Measurements from ENCODE around the gene C12orf43.

The C12orf43 gene

GRCh38 chr12:120984351-120984898 lies 31.9 kb downstream of the C12orf43 start:
- Histone ChIP-seq H3K4me3 (ENCODE audit: extremely low read depth, insufficient read depth, low read length, poor library complexity, severe bottlenecking) (no peak overlapping the region), H3K4me1 (ENCODE audit: control insufficient read depth, insufficient read depth, low read length, poor library complexity, severe bottlenecking) (peaks cover 4% of the 10 kb centered on the region), H3K36me3 (ENCODE audit: control insufficient read depth, insufficient read depth, low read length) (no peaks in the 10 kb centered on the region), H3K9me3 (ENCODE audit: control insufficient read depth, low read length) (no peaks in the 10 kb centered on the region), H3K27ac (ENCODE audit: low read depth, low read length, severe bottlenecking) (no peak overlapping the region)
- WGBS, 2 experiments (ENCODE audit: insufficient coverage in 2 of 2) = 83 to 100% methylated on average over 1 of the region's 3 CpGs

- no peaks in the 10 kb centered on the region for H3K36me3 ChIP-seq (ENCODE audit: control insufficient read depth, insufficient read depth, low read length)
- H3K9me3 ChIP-seq (ENCODE audit: control insufficient read depth, low read length) = no peaks in the 10 kb centered on the region
- H3K27ac ChIP-seq (ENCODE audit: low read depth, low read length, severe bottlenecking) = no peak overlapping the region
- H3K4me3 ChIP-seq (ENCODE audit: extremely low read depth, insufficient read depth, low read length, poor library complexity, severe bottlenecking) = no peak overlapping the region
- WGBS, 2 experiments (ENCODE audit: insufficient coverage in 2 of 2) = 91% methylated on average over 4 of the region's 4 CpGs
- H3K4me1 ChIP-seq (ENCODE audit: control insufficient read depth, insufficient read depth, low read length, poor library complexity, severe bottlenecking) = peaks cover 4% of the 10 kb centered on the region
Observed at GRCh38 chr12:120983759-120984158, 32.5 kb downstream of the C12orf43 start.

GRCh38 chr12:120982659-120983058 lies 33.6 kb downstream of the C12orf43 start:
- no peaks in the 10 kb centered on the region for H3K9me3 ChIP-seq (ENCODE audit: control insufficient read depth, low read length)
- 83 to 92% methylated on average over 4 to 7 of the region's 7 CpGs for WGBS, 2 experiments (ENCODE audit: insufficient coverage in 2 of 2)
- H3K4me1 ChIP-seq (ENCODE audit: control insufficient read depth, insufficient read depth, low read length, poor library complexity, severe bottlenecking) = peaks cover 4% of the 10 kb centered on the region
- H3K36me3 ChIP-seq (ENCODE audit: control insufficient read depth, insufficient read depth, low read length) = no peaks in the 10 kb centered on the region
- no peak overlapping the region for H3K27ac ChIP-seq (ENCODE audit: low read depth, low read length, severe bottlenecking)
- H3K4me3 ChIP-seq (ENCODE audit: extremely low read depth, insufficient read depth, low read length, poor library complexity, severe bottlenecking) = no peak overlapping the region

- Histone ChIP-seq H3K36me3 (ENCODE audit: control insufficient read depth, insufficient read depth, low read length) (no peaks in the 10 kb centered on the region), H3K4me1 (ENCODE audit: control insufficient read depth, insufficient read depth, low read length, poor library complexity, severe bottlenecking) (peaks cover 4% of the 10 kb centered on the region), H3K9me3 (ENCODE audit: control insufficient read depth, low read length) (no peaks in the 10 kb centered on the region), H3K27ac (ENCODE audit: low read depth, low read length, severe bottlenecking) (no peak overlapping the region), H3K4me3 (ENCODE audit: extremely low read depth, insufficient read depth, low read length, poor library complexity, severe bottlenecking) (no peak overlapping the region)
- 92 to 94% methylated on average over 5 of the region's 6 CpGs for WGBS, 2 experiments (ENCODE audit: insufficient coverage in 2 of 2)
Observed at GRCh38 chr12:120981407-120981941, 34.8 kb downstream of the C12orf43 start.

GRCh38 chr12:120980800-120981368 lies 35.4 kb downstream of the C12orf43 start:
- Histone ChIP-seq H3K27ac (ENCODE audit: low read depth, low read length, severe bottlenecking) (no peak overlapping the region), H3K4me3 (ENCODE audit: extremely low read depth, insufficient read depth, low read length, poor library complexity, severe bottlenecking) (no peak overlapping the region)
- 84 to 92% methylated on average over 8 to 9 of the region's 13 CpGs for WGBS, 2 experiments (ENCODE audit: insufficient coverage in 2 of 2)

GRCh38 chr12:120979862-120980696 lies 36.2 kb downstream of the C12orf43 start:
- no peak overlapping the region for H3K27ac ChIP-seq (ENCODE audit: low read depth, low read length, severe bottlenecking)
- WGBS, 2 experiments (ENCODE audit: insufficient coverage in 2 of 2) = 77 to 88% methylated on average over 5 to 8 of the region's 11 CpGs
- H3K36me3 ChIP-seq (ENCODE audit: control insufficient read depth, insufficient read depth, low read length) = no peaks in the 10 kb centered on the region
- H3K9me3 ChIP-seq (ENCODE audit: control insufficient read depth, low read length) = no peaks in the 10 kb centered on the region
- H3K4me1 ChIP-seq (ENCODE audit: control insufficient read depth, insufficient read depth, low read length, poor library complexity, severe bottlenecking) = peaks cover 4% of the 10 kb centered on the region
- no peak overlapping the region for H3K4me3 ChIP-seq (ENCODE audit: extremely low read depth, insufficient read depth, low read length, poor library complexity, severe bottlenecking)

More at GRCh38 chr12:120980800-120981368, 35.4 kb downstream of the C12orf43 start:
- H3K36me3 ChIP-seq (ENCODE audit: control insufficient read depth, insufficient read depth, low read length) = no peaks in the 10 kb centered on the region
- H3K4me1 ChIP-seq (ENCODE audit: control insufficient read depth, insufficient read depth, low read length, poor library complexity, severe bottlenecking) = peaks cover 4% of the 10 kb centered on the region
- H3K9me3 ChIP-seq (ENCODE audit: control insufficient read depth, low read length) = no peaks in the 10 kb centered on the region

GRCh38 chr12:120979220-120979861 lies 36.9 kb downstream of the C12orf43 start:
- Histone ChIP-seq H3K36me3 (ENCODE audit: control insufficient read depth, insufficient read depth, low read length) (no peaks in the 10 kb centered on the region), H3K4me1 (ENCODE audit: control insufficient read depth, insufficient read depth, low read length, poor library complexity, severe bottlenecking) (peaks cover 3% of the 10 kb centered on the region), H3K4me3 (ENCODE audit: extremely low read depth, insufficient read depth, low read length, poor library complexity, severe bottlenecking) (no peak overlapping the region), H3K27ac (ENCODE audit: low read depth, low read length, severe bottlenecking) (no peak overlapping the region), H3K9me3 (ENCODE audit: control insufficient read depth, low read length) (no peaks in the 10 kb centered on the region)
- WGBS, 2 experiments (ENCODE audit: insufficient coverage in 2 of 2) = 96 to 97% methylated on average over 3 to 6 of the region's 10 CpGs

- Histone ChIP-seq H3K4me1 (ENCODE audit: control insufficient read depth, insufficient read depth, low read length, poor library complexity, severe bottlenecking) (no peaks in the 10 kb centered on the region), H3K36me3 (ENCODE audit: control insufficient read depth, insufficient read depth, low read length) (no peaks in the 10 kb centered on the region), H3K27ac (ENCODE audit: low read depth, low read length, severe bottlenecking) (no peak within 1 kb of the TSS), H3K9me3 (ENCODE audit: control insufficient read depth, low read length) (no peaks in the 10 kb centered on the region), H3K4me3 (ENCODE audit: extremely low read depth, insufficient read depth, low read length, poor library complexity, severe bottlenecking) (no peak within 1 kb of the TSS)
- 90 to 92% methylated on average over 37 to 38 of the region's 40 CpGs for WGBS, 2 experiments (ENCODE audit: insufficient coverage in 2 of 2)
Observed at GRCh38 chr12:120978296-120979219, 37.7 kb downstream of the C12orf43 start, which contains the start of gene HNF1A. Gene HNF1A, plus strand, starts transcription at chr12:120978543. Its CDS starts 226 bp downstream, at chr12:120978769.

- H3K9me3 ChIP-seq (ENCODE audit: control insufficient read depth, low read length) = no peaks in the 10 kb centered on the region
- H3K4me1 ChIP-seq (ENCODE audit: control insufficient read depth, insufficient read depth, low read length, poor library complexity, severe bottlenecking) = no peaks in the 10 kb centered on the region
- no peaks in the 10 kb centered on the region for H3K36me3 ChIP-seq (ENCODE audit: control insufficient read depth, insufficient read depth, low read length)
- 87 to 91% methylated on average over 11 to 12 of the region's 14 CpGs for WGBS, 2 experiments (ENCODE audit: insufficient coverage in 2 of 2)
- H3K4me3 ChIP-seq (ENCODE audit: extremely low read depth, insufficient read depth, low read length, poor library complexity, severe bottlenecking) = no peak overlapping the region
- no peak overlapping the region for H3K27ac ChIP-seq (ENCODE audit: low read depth, low read length, severe bottlenecking)
Observed at GRCh38 chr12:120977531-120978295, 38.6 kb downstream of the C12orf43 start.

Data from mesodermal cell (in vitro differentiated cells).